NCI-H1092 treated with DMSO at 0.1 percent for 48 hours (cell line): ENCODE results near the gene POU3F4.

Source experiments
- DNase-seq: peaks from one replicate; lab custom pipeline; 2025; lab: John Stamatoyannopoulos, UW

The POU3F4 gene

GRCh38 chrX:83508006-83508405, at the start of gene POU3F4:
TSS of gene POU3F4 (plus strand) at chrX:83508290. CDS start at chrX:83508325, 35 bp downstream.
- DNase-seq = no peak

GRCh38 chrX:83469551-83469950, 38.5 kb upstream of the POU3F4 start:
- peak; percentile 1 for DNase-seq

GRCh38 chrX:83495898-83496297, 12.2 kb upstream of the POU3F4 start:
- no peak for DNase-seq

GRCh38 chrX:83501003-83501402, 7.1 kb upstream of the POU3F4 start:
- DNase-seq = no peak

GRCh38 chrX:83501530-83501929, 6.6 kb upstream of the POU3F4 start:
- no peak for DNase-seq

- no peak for DNase-seq
Observed at GRCh38 chrX:83504721-83505479, 3.2 kb upstream of the POU3F4 start.

GRCh38 chrX:83508526-83509253, 600 bp downstream of the POU3F4 start:
- no peak for DNase-seq

GRCh38 chrX:83509254-83509801, 1.2 kb downstream of the POU3F4 start:
- DNase-seq = no peak

GRCh38 chrX:83510510-83511062, 2.5 kb downstream of the POU3F4 start:
- no peak for DNase-seq

- no peak for DNase-seq
Observed at GRCh38 chrX:83511208-83511607, 3.1 kb downstream of the POU3F4 start.

- no peak for DNase-seq
Observed at GRCh38 chrX:83512111-83512510, 4.0 kb downstream of the POU3F4 start.

- DNase-seq = no peak
Observed at GRCh38 chrX:83516597-83516996, 8.5 kb downstream of the POU3F4 start.

GRCh38 chrX:83521905-83522304, 13.8 kb downstream of the POU3F4 start:
- no peak for DNase-seq

GRCh38 chrX:83529950-83530349, 21.9 kb downstream of the POU3F4 start:
- DNase-seq = no peak

GRCh38 chrX:83535417-83536196, 27.5 kb downstream of the POU3F4 start:
- peak; percentile 33 for DNase-seq
